Dedifferentiated amniotic fluid mesenchymal stem cell (primary cell): ENCODE results near the gene NMT1.

Experiments used
- DNase-seq: peaks from one replicate; pipeline ENCODE4 v3.0.0-alpha.2; 2016; ENCODE audit errors: extremely low spot score

The NMT1 gene

GRCh38 chr17:45104907-45105624 lies 43.9 kb downstream of the NMT1 start:
- DNase-seq, result no peak

- no peak for DNase-seq
Observed at GRCh38 chr17:45106096-45106495, 45.0 kb downstream of the NMT1 start.

DNA sequence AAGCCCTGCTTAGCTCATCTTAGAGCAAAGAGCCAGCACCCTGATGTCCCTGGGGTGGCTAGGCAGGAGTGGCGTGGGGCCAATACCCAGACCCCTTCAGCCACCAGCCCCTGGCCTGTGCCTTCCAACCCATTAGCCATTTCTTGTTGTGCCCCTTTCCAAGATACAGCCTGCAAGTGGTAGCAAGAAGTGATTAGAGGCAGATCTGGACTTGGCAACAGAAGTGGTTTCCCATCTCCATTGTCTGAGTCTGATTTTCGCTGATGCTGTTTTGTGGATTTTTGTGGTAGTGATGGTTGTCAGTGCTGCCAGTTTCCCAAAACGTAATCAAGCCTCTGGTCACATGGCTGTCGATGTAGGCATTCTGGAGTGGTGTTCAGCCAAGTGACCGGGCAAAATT lies 45.5 kb downstream of the NMT1 start:
- no peak for DNase-seq

DNA sequence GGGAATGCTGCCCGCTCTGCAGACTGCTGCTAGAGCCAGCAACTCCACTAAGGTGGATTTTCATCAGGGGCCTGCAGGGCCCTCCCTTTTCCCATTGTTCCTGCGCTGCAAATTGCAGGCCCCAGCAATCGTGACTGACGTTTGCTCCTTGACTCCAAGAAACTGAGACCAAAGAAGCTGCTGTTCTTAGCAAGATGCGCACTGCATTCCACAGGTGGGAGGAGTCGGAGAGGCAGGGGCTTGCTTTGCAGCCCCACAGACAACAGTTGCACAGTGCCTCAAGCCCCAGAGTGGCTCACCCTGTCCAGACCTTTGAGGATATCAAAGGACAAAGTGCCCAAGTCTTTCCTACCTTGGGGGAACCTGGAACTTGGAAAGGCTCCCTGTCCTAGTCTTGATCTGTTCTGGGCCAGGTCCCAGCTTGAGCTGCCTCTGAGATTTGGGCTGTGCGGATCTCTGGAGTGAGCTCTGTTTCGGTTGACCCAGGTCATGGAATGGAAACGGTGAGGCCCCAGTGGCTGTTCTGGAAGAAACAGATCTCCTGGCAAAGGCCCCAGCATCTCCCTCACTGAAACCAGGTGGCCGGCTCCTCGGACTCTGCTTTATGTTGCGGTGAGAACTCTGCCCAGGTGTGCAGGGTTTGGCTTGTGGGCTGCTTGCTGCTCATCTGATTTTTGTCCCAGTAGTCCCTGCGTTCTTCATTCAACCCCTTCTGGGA lies 46.3 kb downstream of the NMT1 start:
- DNase-seq, result no peak

GRCh38 chr17:45108051-45108450 lies 46.9 kb downstream of the NMT1 start:
- DNase-seq, result no peak

DNA sequence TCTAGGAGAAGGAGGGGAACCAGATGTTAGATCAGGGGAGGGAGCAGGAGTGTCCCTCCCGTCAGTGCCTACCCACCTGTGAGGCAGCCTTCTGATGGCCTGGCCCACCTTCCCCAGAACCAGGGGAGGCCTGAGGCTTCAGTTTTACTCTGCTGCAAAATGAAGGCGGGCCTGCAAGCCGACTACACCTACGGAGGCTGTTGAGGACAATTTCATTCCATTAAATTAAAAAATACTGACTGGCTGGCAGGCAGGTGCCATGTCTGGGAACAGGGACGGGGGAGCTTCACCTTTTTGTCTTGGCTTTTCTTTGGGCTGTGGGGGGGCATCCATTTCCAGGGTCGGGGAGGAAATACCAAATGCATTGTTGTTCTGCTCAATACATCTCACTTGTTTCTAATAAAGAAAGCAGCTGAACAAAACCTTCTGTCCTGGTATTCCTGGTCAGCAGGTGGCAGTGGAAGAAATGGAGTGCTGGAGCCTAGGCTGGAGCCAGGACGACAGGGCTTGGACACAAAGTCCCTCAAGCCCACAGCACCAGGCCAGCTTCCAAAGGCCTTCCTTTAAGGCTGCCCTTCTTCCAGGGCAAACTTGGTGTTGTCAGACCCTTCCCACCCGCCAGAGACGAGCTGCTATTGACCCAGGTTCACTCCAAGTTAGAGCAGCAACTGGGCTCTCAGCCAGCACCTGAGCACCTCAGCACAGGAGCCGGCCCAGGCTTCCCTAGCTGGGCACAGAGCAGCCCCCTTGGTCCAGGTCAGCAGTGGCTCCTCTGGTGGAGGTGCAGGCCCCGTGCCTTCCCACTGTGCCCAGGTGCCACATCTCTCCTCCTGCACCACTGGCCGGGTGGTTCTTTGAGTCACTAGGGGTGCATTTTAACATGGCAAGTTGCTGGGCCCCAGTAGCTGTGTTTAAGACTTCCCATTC lies 47.7 kb downstream of the NMT1 start:
- no peak for DNase-seq

GRCh38 chr17:45110676-45111611 lies 49.8 kb downstream of the NMT1 start:
- no peak for DNase-seq

- no peak for DNase-seq
Observed at GRCh38 chr17:45111850-45112249, 50.7 kb downstream of the NMT1 start.

DNA sequence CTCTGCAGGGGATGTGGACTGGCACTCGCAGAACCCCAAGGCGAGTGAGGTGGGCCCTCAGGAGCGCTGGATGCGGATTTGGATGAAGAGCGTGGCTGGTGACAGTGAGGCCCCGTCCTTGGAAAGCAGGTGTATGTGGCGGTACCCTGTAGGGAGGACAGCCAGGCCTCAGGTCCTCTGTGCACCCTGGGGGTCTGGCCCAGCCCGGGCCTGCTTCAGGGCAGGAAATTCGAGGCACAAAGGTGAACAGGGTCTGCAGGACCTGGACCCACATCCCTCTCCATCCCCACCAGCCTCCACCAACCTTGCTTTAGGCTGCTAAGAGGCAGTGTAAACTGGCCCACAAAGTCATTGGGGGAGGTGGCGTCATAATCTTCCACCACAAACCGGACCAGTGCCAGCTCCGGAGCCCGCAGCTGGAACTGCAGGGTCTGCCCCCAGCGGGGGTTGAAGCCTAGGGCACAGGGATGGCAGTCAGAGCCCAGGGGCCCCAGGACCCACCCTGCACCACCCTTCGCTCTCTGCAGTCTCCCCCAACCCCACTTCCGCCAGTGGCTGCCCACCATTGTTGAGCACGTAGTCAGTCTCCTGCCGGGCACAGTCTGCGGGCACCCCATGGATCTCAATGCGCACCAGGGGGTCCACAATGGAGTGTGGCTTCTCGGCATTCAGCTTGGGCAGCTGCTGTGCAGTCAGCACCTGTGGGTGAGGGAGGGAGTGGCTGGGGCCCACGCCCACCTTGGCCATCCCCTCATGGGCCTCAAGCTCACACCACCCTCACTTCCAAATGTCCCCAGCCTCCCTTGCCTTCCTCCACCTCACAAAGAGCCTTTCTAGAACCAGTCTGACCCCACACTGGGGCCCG lies 51.7 kb downstream of the NMT1 start:
- DNase-seq, result no peak

DNA sequence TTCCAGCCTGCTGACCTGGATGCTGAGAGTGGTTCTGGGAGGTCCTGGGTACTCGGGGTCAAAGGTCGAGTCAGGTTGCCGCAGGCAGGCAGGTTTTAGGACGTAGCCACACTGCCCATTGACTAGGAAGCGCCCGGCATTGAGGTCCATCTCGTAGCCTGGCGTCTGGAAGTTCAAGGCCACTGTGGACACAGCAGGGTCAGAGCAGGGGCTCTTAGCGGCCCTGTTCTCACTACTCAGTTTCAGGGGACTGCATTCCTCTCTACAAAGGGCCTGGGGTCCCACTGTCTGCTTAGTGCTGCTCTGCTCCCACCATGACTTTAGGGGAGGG lies 52.3 kb downstream of the NMT1 start:
- DNase-seq, result no peak

DNA sequence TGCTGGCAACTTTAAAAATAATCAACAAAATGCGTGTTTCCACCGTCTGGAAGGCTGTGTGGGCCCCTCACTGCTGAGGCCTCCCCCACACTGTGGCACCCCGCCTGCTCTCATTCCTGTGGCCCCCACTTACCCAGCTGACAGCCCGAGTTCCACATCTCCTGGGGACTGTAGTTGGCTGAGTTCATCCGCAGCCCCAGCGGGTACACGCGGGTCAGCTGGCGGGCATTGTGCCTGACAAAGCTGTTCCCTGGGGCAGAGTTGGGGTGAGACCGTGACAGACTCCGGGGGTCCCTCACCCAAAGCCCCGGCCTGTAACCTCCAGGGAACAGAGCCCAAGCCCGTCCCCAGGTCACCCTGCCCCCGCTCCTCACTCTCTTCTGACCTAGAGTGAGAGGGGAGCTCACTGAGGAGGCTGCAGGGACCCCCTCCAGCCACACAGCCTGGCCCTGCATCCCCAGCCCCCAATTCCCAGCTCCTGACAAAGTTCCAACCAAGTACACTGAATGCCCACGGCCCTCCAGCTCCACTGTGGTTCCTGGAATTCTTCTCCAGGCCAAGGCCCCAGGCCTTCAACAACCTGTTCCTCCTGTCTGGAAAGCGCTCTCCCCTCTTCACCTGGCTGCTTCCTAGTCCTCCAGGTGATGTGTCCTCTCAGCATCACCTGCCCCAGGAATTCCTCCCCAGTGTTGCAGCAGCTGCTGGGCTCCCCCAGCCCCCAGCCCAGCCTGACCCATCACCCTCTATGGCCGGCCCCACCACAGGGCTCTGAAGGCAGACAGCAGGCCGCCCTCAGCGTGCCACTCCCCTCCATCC lies 53.2 kb downstream of the NMT1 start:
- DNase-seq, result no peak

- no peak for DNase-seq
Observed at GRCh38 chr17:45115015-45115625, 54.0 kb downstream of the NMT1 start.

- no peak for DNase-seq
Observed at GRCh38 chr17:45115871-45116270, 54.8 kb downstream of the NMT1 start.

GRCh38 chr17:45116434-45117016 lies 55.4 kb downstream of the NMT1 start:
- DNase-seq, result no peak

DNA sequence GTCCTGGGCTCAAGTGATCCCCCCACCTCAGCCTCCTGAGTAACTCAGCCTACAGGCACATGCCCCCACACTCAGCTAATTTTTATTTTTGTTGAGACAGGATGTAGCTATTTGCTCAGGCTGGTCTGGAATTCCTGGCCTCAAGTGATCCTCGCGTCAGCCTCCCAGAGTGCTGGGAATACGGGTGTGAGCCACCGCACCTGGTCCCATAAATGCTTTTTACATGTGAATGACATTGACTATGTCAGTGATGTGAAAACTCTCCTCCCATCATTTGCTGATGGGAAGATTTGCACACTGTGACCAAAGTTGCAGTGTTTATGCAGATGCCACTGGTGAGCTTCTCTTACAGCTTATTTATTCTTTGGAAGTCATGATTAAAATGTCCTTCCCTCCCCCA lies 56.2 kb downstream of the NMT1 start:
- DNase-seq, result no peak

- DNase-seq, result no peak
Observed at GRCh38 chr17:45117848-45118646, 56.9 kb downstream of the NMT1 start.

DNA sequence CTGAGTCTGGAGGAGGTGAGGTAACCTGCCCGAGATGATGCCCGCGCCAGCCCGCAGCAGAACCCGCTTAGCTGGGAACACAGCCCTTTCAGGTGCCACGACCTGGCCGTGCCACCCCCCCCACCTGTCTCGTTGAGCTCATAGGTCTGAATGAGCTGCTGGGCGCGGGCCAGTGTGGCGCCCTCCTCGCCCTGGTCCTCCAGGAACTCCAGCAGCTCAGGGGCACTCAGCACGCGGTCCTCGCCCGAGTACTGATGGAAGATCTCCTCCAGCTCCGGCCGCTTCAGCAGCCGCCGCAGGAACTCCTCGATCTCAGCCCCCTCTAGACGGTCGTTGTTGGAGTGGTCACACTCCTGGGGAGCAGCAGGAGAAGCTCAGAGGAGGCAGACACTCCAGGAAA lies 57.6 kb downstream of the NMT1 start:
- no peak for DNase-seq

- DNase-seq, result no peak
Observed at GRCh38 chr17:45119964-45120363, 58.8 kb downstream of the NMT1 start.
